NB4 (cell line): ENCODE data around the gene TOP3B.

ENCODE experiments used
- POLR2A ChIP-seq: IDR thresholded peaks from 2 replicates; pipeline ENCODE4 v1.6.1; 2011; ENCODE audit warnings: mild to moderate bottlenecking; ENCODE audit not compliant: insufficient read length; ENCODE audit errors: extremely low read depth
- TF ChIP-seq, protein P1 (sequence below): IDR thresholded peaks from one replicate; pipeline ENCODE4 v1.5.1; 2012; ENCODE audit warnings: low read depth, low read length

DNA sequence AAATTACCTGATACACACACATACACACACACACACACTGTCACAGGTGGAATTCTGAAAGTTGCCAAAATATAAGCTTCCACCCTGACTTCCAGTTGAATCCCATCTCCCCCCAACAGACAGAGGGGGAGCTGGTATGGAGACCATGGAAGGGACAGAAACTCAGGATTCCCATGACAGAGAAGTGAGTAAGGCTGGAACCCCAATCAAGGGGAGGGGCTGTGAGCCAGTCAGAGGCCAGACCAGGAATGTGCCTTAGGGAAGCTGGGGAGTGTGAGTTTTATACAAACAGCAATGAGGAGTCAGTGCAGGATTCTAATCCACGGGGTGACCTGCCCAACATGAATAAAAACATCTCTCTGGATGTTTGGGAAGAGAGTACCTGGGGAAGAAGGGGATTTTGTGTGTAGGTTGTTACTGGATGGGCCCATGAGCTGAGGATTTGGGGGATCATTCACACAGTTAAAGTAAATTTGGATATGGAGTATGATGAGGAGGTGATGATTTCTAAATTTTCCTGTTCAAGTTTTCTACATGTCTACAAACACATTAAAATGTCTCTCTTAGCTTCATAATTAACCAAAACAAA is 38.7 kb upstream of the TOP3B start:
- no peak for TF ChIP-seq POLR2A
- TF ChIP-seq, protein P1, sequence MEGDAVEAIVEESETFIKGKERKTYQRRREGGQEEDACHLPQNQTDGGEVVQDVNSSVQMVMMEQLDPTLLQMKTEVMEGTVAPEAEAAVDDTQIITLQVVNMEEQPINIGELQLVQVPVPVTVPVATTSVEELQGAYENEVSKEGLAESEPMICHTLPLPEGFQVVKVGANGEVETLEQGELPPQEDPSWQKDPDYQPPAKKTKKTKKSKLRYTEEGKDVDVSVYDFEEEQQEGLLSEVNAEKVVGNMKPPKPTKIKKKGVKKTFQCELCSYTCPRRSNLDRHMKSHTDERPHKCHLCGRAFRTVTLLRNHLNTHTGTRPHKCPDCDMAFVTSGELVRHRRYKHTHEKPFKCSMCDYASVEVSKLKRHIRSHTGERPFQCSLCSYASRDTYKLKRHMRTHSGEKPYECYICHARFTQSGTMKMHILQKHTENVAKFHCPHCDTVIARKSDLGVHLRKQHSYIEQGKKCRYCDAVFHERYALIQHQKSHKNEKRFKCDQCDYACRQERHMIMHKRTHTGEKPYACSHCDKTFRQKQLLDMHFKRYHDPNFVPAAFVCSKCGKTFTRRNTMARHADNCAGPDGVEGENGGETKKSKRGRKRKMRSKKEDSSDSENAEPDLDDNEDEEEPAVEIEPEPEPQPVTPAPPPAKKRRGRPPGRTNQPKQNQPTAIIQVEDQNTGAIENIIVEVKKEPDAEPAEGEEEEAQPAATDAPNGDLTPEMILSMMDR = no peak
